Bronchial epithelial cell (primary cell): ENCODE measurements around the gene CCR7. TPM values are rescaled to one million over a fixed set of nuclear protein-coding genes. Genes with fewer than 3 reads are reported as not detected.
"Not testable (repeated sequence)": the region's sequence is repeated elsewhere in the genome, so short reads cannot be mapped to it uniquely, and the experiment has no call there.

Source experiments
- DNase-seq: peaks from one replicate; pipeline ENCODE4 v3.0.0-alpha.2; 2010; ENCODE audit warnings: low read depth
- FAIRE-seq: peaks from 2 replicates; lab custom pipeline; 2011; peaks lifted over from hg19 to GRCh38; lab: Jason Lieb, UNC
- H3K27me3 ChIP-seq: 2 replicates; pipeline ENCODE4 v1.5.1; 2011; ENCODE audit warnings: low read length; ENCODE audit not compliant: control insufficient read depth, insufficient read depth
- H3K36me3 ChIP-seq: 2 replicates; pipeline ENCODE4 v1.5.1; 2011; ENCODE audit warnings: low read length; ENCODE audit not compliant: control insufficient read depth, insufficient read depth
- H3K4me3 ChIP-seq: 2 replicates; pipeline ENCODE4 v1.5.1; 2011; ENCODE audit warnings: mild to moderate bottlenecking, low read depth, low read length, control low read depth
- total RNA-seq: library from RNA; depleted of rRNA; stranded (reverse); fragments of >200 nt; gene quantifications from 2 replicates; pipeline ENCODE4 v1.2.1, GENCODE V29; 2014
- TF ChIP-seq, protein P1 (sequence below): IDR thresholded peaks from 2 replicates; pipeline ENCODE4 v1.5.1; 2011; ENCODE audit warnings: mild to moderate bottlenecking, moderate library complexity, low read length, control low read depth, inconsistent platforms; ENCODE audit not compliant: insufficient read depth, severe bottlenecking

CCR7 gene
- total RNA-seq, 1 donor from 2014 or later: not detected

DNA sequence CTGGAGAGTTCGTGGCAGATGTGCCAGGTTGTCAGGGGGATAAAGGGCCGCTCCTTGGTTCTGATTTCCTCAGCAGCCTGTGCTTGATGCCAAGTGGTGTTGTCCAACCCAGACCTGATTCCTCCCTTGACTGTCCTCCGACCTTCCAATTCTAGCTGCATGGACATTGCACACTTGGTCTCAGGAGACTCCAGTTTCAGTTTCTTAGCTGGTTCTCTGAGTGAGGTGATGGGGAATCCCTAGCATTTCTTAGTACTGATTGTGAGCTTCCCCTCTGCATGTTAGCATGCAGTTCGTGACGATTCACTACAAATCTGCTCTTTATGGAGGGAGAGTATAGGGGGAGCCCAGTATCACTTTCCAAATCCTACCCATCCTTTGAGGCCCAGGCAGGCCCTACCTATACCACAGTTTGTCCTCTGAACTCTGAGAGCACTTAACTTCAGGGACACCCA is 12.4 kb upstream of the CCR7 start:
- peak; percentile 70 for FAIRE-seq
- TF ChIP-seq, protein P1, sequence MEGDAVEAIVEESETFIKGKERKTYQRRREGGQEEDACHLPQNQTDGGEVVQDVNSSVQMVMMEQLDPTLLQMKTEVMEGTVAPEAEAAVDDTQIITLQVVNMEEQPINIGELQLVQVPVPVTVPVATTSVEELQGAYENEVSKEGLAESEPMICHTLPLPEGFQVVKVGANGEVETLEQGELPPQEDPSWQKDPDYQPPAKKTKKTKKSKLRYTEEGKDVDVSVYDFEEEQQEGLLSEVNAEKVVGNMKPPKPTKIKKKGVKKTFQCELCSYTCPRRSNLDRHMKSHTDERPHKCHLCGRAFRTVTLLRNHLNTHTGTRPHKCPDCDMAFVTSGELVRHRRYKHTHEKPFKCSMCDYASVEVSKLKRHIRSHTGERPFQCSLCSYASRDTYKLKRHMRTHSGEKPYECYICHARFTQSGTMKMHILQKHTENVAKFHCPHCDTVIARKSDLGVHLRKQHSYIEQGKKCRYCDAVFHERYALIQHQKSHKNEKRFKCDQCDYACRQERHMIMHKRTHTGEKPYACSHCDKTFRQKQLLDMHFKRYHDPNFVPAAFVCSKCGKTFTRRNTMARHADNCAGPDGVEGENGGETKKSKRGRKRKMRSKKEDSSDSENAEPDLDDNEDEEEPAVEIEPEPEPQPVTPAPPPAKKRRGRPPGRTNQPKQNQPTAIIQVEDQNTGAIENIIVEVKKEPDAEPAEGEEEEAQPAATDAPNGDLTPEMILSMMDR: no peak
- Histone ChIP-seq H3K36me3 (no peaks in the 10 kb centered on the region), H3K27me3 (no peaks in the 10 kb centered on the region), H3K4me3 (no peak overlapping the region)
- DNase-seq: no peak

DNA sequence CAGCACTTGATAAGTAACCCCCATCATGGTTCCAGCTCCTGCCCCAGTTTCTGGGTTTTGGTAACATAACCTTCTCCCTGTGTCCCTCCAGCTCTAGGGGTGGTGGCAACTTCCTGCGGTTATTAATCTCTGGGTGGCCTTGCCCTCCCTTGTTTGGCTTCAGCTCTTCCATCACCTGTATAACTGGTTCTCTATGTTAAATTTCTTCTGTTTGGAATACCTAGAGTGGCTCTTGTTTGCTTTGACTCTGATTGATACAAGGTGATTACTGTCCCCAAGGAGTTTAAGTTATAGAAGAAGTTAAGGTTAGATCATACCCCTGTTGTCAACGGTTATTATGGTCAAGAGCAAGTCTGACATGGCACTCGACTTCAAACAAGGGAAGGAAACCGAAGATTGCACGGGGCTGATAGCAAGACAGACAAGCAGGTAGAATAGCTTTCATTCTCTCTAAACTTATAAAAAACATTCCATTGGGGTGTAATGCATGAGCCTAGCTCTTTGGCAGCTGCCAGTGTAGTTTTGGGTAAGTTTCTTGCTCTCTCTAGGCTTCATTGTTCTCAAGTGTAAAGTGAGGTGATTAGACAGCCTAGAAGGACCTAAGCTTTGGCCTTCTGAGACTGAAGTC is 11.0 kb upstream of the CCR7 start:
- no peaks in the 10 kb centered on the region for H3K36me3 ChIP-seq
- FAIRE-seq: no peak
- H3K27me3 ChIP-seq: no peaks in the 10 kb centered on the region
- H3K4me3 ChIP-seq: no peak overlapping the region
- TF ChIP-seq, protein P1: no peak
- no peak for DNase-seq

DNA sequence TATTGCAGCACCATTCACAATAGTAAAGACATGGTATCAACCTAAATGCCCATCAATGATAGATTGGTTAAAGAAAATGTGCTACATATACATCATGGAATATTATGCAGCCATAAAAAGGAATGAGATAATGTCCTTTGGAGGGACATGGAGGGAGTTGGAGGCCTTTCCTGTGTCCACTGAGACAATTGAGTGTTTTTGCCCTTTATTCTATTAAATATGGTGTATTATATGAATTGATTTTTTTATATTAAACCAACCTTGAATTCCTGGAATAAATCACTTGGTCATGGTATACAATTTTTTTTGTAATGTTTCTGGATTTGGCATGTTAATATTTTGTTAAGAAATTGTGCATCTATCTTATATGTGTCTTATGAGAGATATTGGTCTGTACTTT is 9.0 kb upstream of the CCR7 start:
- no peak overlapping the region for H3K4me3 ChIP-seq
- FAIRE-seq: no peak
- no peaks in the 10 kb centered on the region for H3K36me3 ChIP-seq
- peaks cover under 1% of the 10 kb centered on the region for H3K27me3 ChIP-seq
- DNase-seq: no peak
- TF ChIP-seq, protein P1: no peak

DNA sequence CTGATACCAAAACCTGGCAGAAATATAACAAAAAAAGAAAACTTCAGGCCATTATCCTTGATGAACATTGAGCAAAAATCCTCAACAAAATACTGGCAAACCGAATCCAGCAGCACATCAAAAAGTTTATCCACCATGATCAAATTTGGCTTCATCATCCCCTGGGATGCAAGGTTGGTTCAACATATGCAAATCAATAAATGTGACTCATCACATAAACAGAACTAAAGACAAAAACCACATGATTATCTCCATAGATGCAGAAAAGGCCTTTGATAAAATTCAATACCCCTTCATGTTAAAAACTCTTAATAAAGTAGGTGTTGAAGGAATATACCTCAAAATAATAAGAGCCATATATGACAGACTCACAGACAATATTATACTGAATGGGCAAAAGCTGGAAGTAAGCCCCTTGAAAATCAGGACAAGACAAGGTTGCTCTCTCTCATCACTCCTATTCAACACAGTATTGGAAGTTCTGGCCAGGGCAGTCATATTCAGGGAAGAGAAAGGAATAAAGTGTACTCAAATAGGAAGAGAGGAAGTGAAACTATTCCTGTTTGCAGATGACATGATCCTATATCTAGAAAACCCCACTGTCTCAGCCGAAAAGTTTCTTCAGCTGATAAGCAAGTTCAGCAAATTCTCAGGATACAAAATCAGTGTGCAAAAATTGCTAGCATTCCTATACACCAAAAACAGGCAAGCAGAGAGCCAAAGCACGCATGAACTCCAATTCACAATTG is 7.1 kb upstream of the CCR7 start:
- not testable (repeated sequence) for H3K36me3 ChIP-seq, DNase-seq, H3K27me3 ChIP-seq, FAIRE-seq, H3K4me3 ChIP-seq

DNA sequence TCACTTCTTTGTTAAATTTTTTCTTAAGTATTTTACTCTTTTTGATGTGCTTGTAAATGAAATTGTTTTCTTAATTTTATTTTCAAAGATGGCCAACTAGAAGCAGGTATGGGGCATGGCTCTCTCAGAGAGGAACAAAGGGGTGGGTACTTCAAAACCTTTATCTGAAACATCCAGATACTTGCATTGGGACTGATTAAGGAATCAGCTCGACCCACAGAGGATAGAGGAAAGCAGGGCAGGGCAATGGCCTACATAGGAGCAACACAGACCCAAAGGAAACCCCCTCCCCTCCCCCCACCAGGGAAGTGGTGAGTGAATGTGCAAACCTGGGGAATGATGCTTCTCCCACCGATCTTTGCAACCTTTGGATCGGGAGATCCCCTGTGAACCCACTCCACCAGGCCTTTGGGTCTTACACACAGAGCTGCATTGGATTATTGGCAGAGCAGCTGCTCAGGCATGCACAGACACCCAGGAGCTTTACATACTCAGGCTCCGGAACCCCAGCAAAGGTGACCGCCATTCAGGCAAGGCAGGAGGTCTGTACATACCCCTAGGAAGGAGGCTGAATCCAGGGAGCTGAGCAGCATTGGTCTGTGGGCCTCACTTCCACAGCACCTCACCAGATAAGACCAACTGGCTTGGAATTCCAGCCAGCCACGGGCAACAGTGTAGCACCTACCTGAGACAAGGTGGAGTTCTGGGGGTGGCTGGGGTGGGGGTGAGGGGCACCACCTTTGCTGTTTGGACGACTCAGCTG is 3.0 kb upstream of the CCR7 start:
- no peak for FAIRE-seq
- Histone ChIP-seq H3K36me3 (no peaks in the 10 kb centered on the region), H3K4me3 (no peak overlapping the region), H3K27me3 (peaks cover 12% of the 10 kb centered on the region)
- TF ChIP-seq, protein P1: no peak
- no peak for DNase-seq

DNA sequence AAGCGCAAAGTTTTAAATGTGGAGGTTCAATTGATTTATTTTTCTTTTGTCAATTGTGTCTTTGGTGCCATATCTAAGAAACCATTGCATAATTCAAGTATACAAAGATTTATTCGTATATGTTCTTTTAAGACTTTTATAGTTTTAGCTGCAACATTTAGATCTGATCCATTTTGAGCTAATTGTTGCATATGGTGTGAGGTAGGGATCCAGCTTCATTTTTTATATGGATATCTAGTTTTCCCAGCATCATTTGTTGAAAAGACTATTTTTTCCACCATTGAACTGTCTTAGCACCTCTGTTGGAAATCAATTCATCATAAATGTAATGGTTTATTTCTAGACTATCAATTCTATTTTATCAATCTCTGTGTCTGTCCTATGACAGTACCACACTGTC is 2.1 kb upstream of the CCR7 start:
- no peak overlapping the region for H3K4me3 ChIP-seq
- FAIRE-seq (no peak), DNase-seq (no peak)
- H3K27me3 ChIP-seq: peaks cover 12% of the 10 kb centered on the region
- TF ChIP-seq, protein P1: no peak
- no peaks in the 10 kb centered on the region for H3K36me3 ChIP-seq
